A549 (cell line): ENCODE data around the gene ANKRD35.

ENCODE experiments used
- CBX2 ChIP-seq: fragments of 200-600 bp; sonication (generic); IDR thresholded peaks from 2 replicates; pipeline ENCODE4 v1.6.1; 2016; ENCODE audit warnings: low read depth, mild to moderate bottlenecking, borderline replicate concordance
- CEBPB ChIP-seq, 2 experiments: fragments of >200 bp in 1 of 2; sonication (Bioruptor Twin) in 1 of 2; formaldehyde crosslinking in 1 of 2; IDR thresholded peaks; 2 replicates each; pipeline ENCODE4 v1.6.1; 2012 to 2016
- GATA3 ChIP-seq: IDR thresholded peaks from 2 replicates; pipeline ENCODE4 v1.6.1; 2012; ENCODE audit warnings: borderline replicate concordance
- NR3C1 ChIP-seq: fragments of >200 bp; sonication (Bioruptor Twin); formaldehyde crosslinking; IDR thresholded peaks from 3 replicates; pipeline ENCODE4 v1.6.1; 2017
- RNF2 ChIP-seq: fragments of 200-600 bp; sonication (generic); IDR thresholded peaks from 2 replicates; pipeline ENCODE4 v1.6.1; 2016; ENCODE audit warnings: low read depth, mild to moderate bottlenecking, antibody characterized with exemption, moderate library complexity, borderline replicate concordance
- TF ChIP-seq, protein P1 (sequence below): fragments of 250-450 bp; sonication (Bioruptor Pico); IDR thresholded peaks from 2 replicates; pipeline ENCODE4 v1.5.0; 2021; ENCODE audit warnings: mild to moderate bottlenecking, moderate library complexity, borderline replicate concordance
- TF ChIP-seq, protein P2 (sequence below): fragments of >200 bp; sonication (Bioruptor Twin); formaldehyde crosslinking; IDR thresholded peaks from 3 replicates; pipeline ENCODE4 v1.5.1; 2016

DNA sequence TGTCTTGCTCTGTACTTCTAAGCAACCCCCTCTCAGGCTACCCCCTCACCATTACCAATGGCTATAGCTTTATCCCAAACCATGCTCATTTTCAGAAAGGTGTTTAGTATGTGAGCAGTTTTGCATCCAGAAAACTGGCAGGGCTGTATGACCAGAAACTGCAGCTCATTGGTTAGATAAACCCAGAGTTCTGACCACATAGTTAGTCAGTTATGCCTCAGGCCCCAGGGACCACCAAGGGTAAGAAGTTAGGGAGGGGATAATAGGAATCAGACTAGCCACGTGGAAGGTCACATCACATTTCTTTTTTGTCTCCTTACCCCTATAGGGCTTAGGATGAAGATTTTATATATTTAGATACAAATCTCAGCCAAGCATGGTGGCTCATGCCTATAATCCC, 23.0 kb upstream of the ANKRD35 start:
- TF ChIP-seq, protein P1, sequence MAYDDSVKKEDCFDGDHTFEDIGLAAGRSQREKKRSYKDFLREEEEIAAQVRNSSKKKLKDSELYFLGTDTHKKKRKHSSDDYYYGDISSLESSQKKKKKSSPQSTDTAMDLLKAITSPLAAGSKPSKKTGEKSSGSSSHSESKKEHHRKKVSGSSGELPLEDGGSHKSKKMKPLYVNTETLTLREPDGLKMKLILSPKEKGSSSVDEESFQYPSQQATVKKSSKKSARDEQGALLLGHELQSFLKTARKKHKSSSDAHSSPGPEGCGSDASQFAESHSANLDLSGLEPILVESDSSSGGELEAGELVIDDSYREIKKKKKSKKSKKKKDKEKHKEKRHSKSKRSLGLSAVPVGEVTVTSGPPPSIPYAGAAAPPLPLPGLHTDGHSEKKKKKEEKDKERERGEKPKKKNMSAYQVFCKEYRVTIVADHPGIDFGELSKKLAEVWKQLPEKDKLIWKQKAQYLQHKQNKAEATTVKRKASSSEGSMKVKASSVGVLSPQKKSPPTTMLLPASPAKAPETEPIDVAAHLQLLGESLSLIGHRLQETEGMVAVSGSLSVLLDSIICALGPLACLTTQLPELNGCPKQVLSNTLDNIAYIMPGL (CRISPR knock-in tag), result no peak
- TF ChIP-seq CBX2 (no peak), GATA3 (no peak), RNF2 (no peak), CEBPB (IDR thresholded peaks at IDR 0.05) (no peak), NR3C1 (no peak)
- TF ChIP-seq, protein P2, sequence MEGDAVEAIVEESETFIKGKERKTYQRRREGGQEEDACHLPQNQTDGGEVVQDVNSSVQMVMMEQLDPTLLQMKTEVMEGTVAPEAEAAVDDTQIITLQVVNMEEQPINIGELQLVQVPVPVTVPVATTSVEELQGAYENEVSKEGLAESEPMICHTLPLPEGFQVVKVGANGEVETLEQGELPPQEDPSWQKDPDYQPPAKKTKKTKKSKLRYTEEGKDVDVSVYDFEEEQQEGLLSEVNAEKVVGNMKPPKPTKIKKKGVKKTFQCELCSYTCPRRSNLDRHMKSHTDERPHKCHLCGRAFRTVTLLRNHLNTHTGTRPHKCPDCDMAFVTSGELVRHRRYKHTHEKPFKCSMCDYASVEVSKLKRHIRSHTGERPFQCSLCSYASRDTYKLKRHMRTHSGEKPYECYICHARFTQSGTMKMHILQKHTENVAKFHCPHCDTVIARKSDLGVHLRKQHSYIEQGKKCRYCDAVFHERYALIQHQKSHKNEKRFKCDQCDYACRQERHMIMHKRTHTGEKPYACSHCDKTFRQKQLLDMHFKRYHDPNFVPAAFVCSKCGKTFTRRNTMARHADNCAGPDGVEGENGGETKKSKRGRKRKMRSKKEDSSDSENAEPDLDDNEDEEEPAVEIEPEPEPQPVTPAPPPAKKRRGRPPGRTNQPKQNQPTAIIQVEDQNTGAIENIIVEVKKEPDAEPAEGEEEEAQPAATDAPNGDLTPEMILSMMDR, result no peak
